GM19463 (cell line): ENCODE measurements around the gene NDUFA8.

Source experiments
- ATAC-seq: cut with Tn5 transposase; IDR thresholded peaks from one replicate; pipeline ENCODE4 v1.9.1; 2021; ENCODE audit warnings: mild to moderate bottlenecking, moderate library complexity; ENCODE audit not compliant: unreplicated experiment

NDUFA8 gene

GRCh38 chr9:122159026-122159924 is at the start of gene NDUFA8, which contains the start of gene MORN5:
TSS of gene NDUFA8 (minus strand) at chr9:122159779. CDS start at chr9:122159677, 102 bp downstream.
TSS of gene MORN5 (plus strand) at chr9:122159908. CDS start at chr9:122159973, 65 bp downstream.
- peak; percentile 97 for ATAC-seq

GRCh38 chr9:122207096-122207495 is 47.5 kb upstream of the NDUFA8 start:
- no peak for ATAC-seq

GRCh38 chr9:122206118-122207046 is 46.8 kb upstream of the NDUFA8 start:
- ATAC-seq, result no peak

GRCh38 chr9:122205176-122205575 is 45.6 kb upstream of the NDUFA8 start:
- ATAC-seq, result no peak

- no peak for ATAC-seq
Measured at GRCh38 chr9:122204491-122204890, 44.9 kb upstream of the NDUFA8 start.

GRCh38 chr9:122204055-122204454 is 44.5 kb upstream of the NDUFA8 start:
- ATAC-seq, result no peak

- no peak for ATAC-seq
Measured at GRCh38 chr9:122202111-122202510, 42.5 kb upstream of the NDUFA8 start.

GRCh38 chr9:122201641-122202040 is 42.1 kb upstream of the NDUFA8 start:
- ATAC-seq, result no peak

GRCh38 chr9:122200960-122201595 is 41.5 kb upstream of the NDUFA8 start:
- no peak for ATAC-seq

- no peak for ATAC-seq
Measured at GRCh38 chr9:122197882-122198281, 38.3 kb upstream of the NDUFA8 start.

- ATAC-seq, result peak; percentile 79
Measured at GRCh38 chr9:122197426-122197825, 37.8 kb upstream of the NDUFA8 start.

GRCh38 chr9:122195875-122196274 is 36.3 kb upstream of the NDUFA8 start:
- ATAC-seq, result no peak

- ATAC-seq, result no peak
Measured at GRCh38 chr9:122193651-122194050, 34.1 kb upstream of the NDUFA8 start.

- no peak for ATAC-seq
Measured at GRCh38 chr9:122192914-122193525, 33.4 kb upstream of the NDUFA8 start.

- ATAC-seq, result no peak
Measured at GRCh38 chr9:122192261-122192875, 32.8 kb upstream of the NDUFA8 start.

- no peak for ATAC-seq
Measured at GRCh38 chr9:122191584-122191983, 32.0 kb upstream of the NDUFA8 start.

- no peak for ATAC-seq
Measured at GRCh38 chr9:122190597-122191381, 31.2 kb upstream of the NDUFA8 start.

- no peak for ATAC-seq
Measured at GRCh38 chr9:122188369-122188768, 28.8 kb upstream of the NDUFA8 start.

- ATAC-seq, result no peak
Measured at GRCh38 chr9:122186777-122187470, 27.3 kb upstream of the NDUFA8 start.
